Measurements from ENCODE around the gene GRID2. TPM values are rescaled to one million over a fixed set of nuclear protein-coding genes. Genes with fewer than 3 reads are reported as not detected.

GRID2 gene
- total and polyA plus RNA-seq, 2 of the 13 experiments (the other 11 are each of a cell fraction or from before 2014, with no cell fraction given) = not detected

- H3K4me1 ChIP-seq (ENCODE audit: insufficient read depth, low read length) = no peaks in the 10 kb centered on the region
- ChIA-PET POLR2A (no interaction called here), CTCF (ENCODE audit: low intra/inter-chr PET ratio, low total read pairs) (no interaction called here)
- TF ChIP-seq BRD4 (CRISPR knock-in tag; IDR thresholded peaks at IDR 0.05) = no peak
- no peak for TF ChIP-seq RFX3 (CRISPR knock-in tag; IDR thresholded peaks at IDR 0.05)
- no peak for TF ChIP-seq SNAPC5 (CRISPR knock-in tag; IDR thresholded peaks at IDR 0.05; ENCODE audit: borderline replicate concordance)
- no peak for TF ChIP-seq MEIS2 (CRISPR knock-in tag; IDR thresholded peaks at IDR 0.05)
- no peak overlapping the region for H3K4me3 ChIP-seq (replicated peaks in 1 of 3; ENCODE audit: insufficient read depth in 1 of 3, low read depth in 2 of 3, low read length in 3 of 3)
- no peak overlapping the region for H2AFZ ChIP-seq (ENCODE audit: low read length)
- no peaks in the 10 kb centered on the region for H3K27me3 ChIP-seq (ENCODE audit: control insufficient read depth in 1 of 2, insufficient read depth in 2 of 2, low read length in 2 of 2)
- in situ Hi-C loops (cut with HindIII; ENCODE audit: extremely low pct_ligation_motif_present, low pct_unique_long_range_greater_than_20kb) = no loop called here
- H3K27ac ChIP-seq (ENCODE audit: extremely low read length, insufficient read depth, low read length) = no peak overlapping the region
- no peaks in the 10 kb centered on the region for H3K79me2 ChIP-seq (ENCODE audit: insufficient read depth, low read length)
- FAIRE-seq (no peak), ATAC-seq (no peak), DNase-seq (ENCODE audit: low spot score) (no peak)
- no peak overlapping the region for H3K9ac ChIP-seq (ENCODE audit: insufficient read depth, low read depth, low read length)
- H3K9me3 ChIP-seq (ENCODE audit: low read length) = no peaks in the 10 kb centered on the region
- no peaks in the 10 kb centered on the region for H3K36me3 ChIP-seq (replicated peaks in 1 of 2; ENCODE audit: control insufficient read depth in 1 of 2, insufficient read depth in 2 of 2, low read length in 2 of 2)
- H4K20me1 ChIP-seq (ENCODE audit: insufficient read depth, low read length) = no peaks in the 10 kb centered on the region
- H3K4me2 ChIP-seq (ENCODE audit: low read depth, low read length) = no peak overlapping the region
- BruUV-seq (replicated peaks) = no TSS peak
- intact Hi-C loops (cut with micrococcal nuclease; ENCODE audit: unreplicated experiment) = no loop called here
- WGBS (ENCODE audit: low lambda C conversion rate) = 0% methylated on average over 2 of the region's 2 CpGs
Measured at GRCh38 chr4:92328095-92328494, 24.3 kb downstream of the GRID2 start.

GRCh38 chr4:92333016-92333415 lies 29.2 kb downstream of the GRID2 start:
- H3K9me3 ChIP-seq (ENCODE audit: low read length) = no peaks in the 10 kb centered on the region
- DNase-seq (ENCODE audit: low spot score) (no peak), ATAC-seq (no peak), FAIRE-seq (no peak)
- no peak overlapping the region for H3K4me3 ChIP-seq (replicated peaks in 1 of 3; ENCODE audit: insufficient read depth in 1 of 3, low read depth in 2 of 3, low read length in 3 of 3)
- WGBS (ENCODE audit: low lambda C conversion rate) = no CpG with 5 or more reads among the region's 2 CpGs
- intact Hi-C loops (cut with micrococcal nuclease; ENCODE audit: unreplicated experiment) = no loop called here
- H2AFZ ChIP-seq (ENCODE audit: low read length) = no peak overlapping the region
- no peaks in the 10 kb centered on the region for H3K27me3 ChIP-seq (ENCODE audit: control insufficient read depth in 1 of 2, insufficient read depth in 2 of 2, low read length in 2 of 2)
- no peak for TF ChIP-seq PATZ1 (CRISPR knock-in tag; IDR thresholded peaks at IDR 0.05)
- TF ChIP-seq ZFAT (CRISPR knock-in tag; conservative IDR thresholded peaks at IDR 0.05) = no peak
- no peak for TF ChIP-seq SRSF9 (IDR thresholded peaks at IDR 0.05; ENCODE audit: borderline replicate concordance, insufficient read depth, low read depth, low read length, poor library complexity, severe bottlenecking)
- TF ChIP-seq ZMYM2 (CRISPR knock-in tag; IDR thresholded peaks at IDR 0.05) = no peak
- CTCF ChIA-PET (ENCODE audit: low intra/inter-chr PET ratio, low total read pairs) = no interaction called here
- no peaks in the 10 kb centered on the region for H3K36me3 ChIP-seq (replicated peaks in 1 of 2; ENCODE audit: control insufficient read depth in 1 of 2, insufficient read depth in 2 of 2, low read length in 2 of 2)
- H3K27ac ChIP-seq (ENCODE audit: extremely low read length, insufficient read depth, low read length) = no peak overlapping the region
- H3K9ac ChIP-seq (ENCODE audit: insufficient read depth, low read depth, low read length) = no peak overlapping the region
- no TSS peak for BruUV-seq (replicated peaks)
- no peaks in the 10 kb centered on the region for H3K4me1 ChIP-seq (ENCODE audit: insufficient read depth, low read length)
- H3K79me2 ChIP-seq (ENCODE audit: insufficient read depth, low read length) = no peaks in the 10 kb centered on the region
- H4K20me1 ChIP-seq (ENCODE audit: insufficient read depth, low read length) = no peaks in the 10 kb centered on the region
- POLR2A ChIA-PET = no interaction called here
- H3K4me2 ChIP-seq (ENCODE audit: low read depth, low read length) = no peak overlapping the region
- in situ Hi-C loops (cut with HindIII; ENCODE audit: extremely low pct_ligation_motif_present, low pct_unique_long_range_greater_than_20kb) = no loop called here

Data from HepG2 (cell line).